Subcutaneous adipose tissue (tissue), 4 donors: ENCODE data around the gene YWHAE. TPM values are rescaled to one million over a fixed set of nuclear protein-coding genes. Genes with fewer than 3 reads are reported as not detected.

Source experiments
- total RNA-seq, 4 donors: library from RNA; depleted of rRNA; stranded (reverse); fragments of >200 nt; gene quantifications; one replicate each; pipeline ENCODE4 v1.1.0, GENCODE V29; 2016
- TF ChIP-seq, protein P1 (sequence below): fragments of 450-650 bp; IDR thresholded peaks from one replicate; pipeline ENCODE4 v1.5.1; 2016; ENCODE audit warnings: low read depth, mild to moderate bottlenecking, control low read depth, antibody characterized with exemption, moderate library complexity

Gene YWHAE
- 100 to 1,000 TPM; 501 to 781 (median 598) TPM for total RNA-seq

DNA sequence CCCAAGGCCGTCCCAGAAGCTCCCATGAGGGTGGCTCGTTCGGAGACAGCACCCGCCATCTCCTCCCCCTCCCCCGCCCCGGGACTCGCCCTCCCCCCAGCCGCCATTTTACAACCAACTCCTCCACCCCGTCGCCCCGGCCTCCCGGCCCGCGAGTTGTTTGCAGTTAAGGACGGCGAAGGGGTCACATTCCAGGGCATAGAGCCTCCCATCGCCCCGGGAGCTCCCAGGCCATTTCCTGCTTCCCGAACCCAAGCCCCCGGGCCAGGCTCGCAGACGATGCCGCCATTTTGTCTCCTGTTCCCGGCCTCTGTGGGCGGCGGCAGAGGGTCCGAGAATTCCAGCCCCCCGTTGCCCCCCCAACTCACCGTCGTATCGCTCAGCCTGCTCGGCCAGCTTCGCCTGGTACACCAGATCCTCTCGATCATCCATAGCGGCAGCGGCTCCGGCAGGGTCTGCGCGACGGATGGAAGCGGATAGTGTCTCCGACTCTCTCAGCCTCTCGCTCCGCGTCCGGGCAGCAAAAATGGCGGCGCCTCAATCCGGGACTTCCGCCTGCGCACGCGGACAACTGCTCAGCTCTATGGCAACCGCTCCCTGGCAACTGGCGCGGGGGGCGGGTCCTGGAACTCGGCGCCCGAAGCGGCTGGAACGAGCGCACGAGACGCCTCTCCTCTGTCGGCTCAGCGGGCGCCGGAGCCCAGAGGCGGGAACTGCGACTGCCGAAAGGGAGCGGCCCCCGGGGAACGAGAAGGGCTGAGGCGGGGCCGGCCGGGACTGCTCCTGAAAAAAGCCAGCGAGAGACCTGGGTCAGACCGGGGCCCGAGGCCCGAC is at the start of gene YWHAE:
YWHAE (minus strand) TSS at position 544 of the 834 bp plus-strand sequence; CDS start at position 432, 112 bp downstream.
- TF ChIP-seq, protein P1, sequence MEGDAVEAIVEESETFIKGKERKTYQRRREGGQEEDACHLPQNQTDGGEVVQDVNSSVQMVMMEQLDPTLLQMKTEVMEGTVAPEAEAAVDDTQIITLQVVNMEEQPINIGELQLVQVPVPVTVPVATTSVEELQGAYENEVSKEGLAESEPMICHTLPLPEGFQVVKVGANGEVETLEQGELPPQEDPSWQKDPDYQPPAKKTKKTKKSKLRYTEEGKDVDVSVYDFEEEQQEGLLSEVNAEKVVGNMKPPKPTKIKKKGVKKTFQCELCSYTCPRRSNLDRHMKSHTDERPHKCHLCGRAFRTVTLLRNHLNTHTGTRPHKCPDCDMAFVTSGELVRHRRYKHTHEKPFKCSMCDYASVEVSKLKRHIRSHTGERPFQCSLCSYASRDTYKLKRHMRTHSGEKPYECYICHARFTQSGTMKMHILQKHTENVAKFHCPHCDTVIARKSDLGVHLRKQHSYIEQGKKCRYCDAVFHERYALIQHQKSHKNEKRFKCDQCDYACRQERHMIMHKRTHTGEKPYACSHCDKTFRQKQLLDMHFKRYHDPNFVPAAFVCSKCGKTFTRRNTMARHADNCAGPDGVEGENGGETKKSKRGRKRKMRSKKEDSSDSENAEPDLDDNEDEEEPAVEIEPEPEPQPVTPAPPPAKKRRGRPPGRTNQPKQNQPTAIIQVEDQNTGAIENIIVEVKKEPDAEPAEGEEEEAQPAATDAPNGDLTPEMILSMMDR: no peak

DNA sequence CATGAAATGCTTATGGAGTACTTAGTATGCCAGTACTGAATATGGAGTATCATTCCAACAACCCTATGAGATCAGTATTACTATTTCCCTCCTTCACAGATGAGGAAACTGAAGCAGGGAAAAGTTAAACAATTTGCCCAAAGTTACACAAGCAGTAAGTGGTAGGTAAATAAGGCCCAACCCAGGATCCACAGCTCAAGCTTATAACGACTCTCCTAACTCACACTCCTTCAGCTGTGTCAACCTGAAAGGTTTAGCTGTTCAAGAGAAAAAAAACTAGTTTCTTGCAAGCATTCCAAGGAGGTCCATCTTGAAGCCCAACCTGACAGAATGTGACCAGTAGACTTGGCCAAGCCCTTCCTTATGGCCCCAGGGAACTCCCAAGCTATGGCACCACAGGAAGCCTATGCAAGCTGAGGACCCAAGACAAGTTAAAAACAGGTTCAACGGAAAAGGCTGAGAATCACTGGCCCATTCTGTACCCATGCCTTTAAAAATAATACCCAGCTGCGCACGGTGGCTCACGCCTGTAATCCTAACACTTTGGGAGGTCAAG is 49.5 kb upstream of the YWHAE start:
- TF ChIP-seq, protein P1: no peak

GRCh38 chr17:1447052-1447451 is 47.0 kb upstream of the YWHAE start:
- TF ChIP-seq, protein P1: no peak

DNA sequence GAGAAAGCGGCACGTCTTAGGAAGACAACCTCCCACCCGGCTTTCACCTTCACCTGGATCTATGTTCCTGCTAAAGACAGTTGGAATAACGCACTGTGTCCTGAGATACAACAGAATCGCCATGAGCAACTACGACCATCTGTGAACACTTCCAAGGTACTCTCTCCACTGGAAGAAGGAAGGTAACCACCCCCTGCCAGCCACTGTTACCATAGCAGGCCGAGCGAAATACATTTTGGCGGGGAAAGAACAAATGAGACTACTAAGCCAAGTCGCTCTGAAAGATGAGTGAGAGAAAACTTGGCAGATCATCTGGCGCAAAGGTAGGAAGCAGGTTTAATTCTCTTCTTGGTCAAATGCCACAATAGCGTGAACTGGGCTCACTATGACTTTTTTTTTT is 46.2 kb upstream of the YWHAE start:
- TF ChIP-seq, protein P1: no peak

DNA sequence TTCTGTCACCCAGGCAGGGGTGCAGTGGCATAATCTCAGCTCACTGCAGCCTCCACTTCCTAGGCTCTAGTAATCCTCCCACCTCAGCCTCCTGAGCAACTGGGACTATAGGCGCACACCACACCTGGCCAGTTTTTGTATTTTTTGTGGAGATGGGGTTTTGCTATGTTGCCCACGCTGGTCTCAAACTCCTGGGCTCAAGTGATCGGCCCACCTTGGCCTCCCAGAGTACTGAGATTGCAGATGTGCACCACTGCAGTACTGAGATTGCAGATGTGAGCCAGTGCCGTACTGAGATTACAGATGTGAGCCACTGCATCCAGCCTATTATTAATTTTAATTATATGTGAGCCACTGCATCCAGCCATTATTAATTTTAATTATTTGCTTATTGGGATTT is 42.2 kb upstream of the YWHAE start:
- TF ChIP-seq, protein P1: no peak

- TF ChIP-seq, protein P1: no peak
These were observed 40.9 kb upstream of the YWHAE start for GRCh38 chr17:1440921-1441320.

DNA sequence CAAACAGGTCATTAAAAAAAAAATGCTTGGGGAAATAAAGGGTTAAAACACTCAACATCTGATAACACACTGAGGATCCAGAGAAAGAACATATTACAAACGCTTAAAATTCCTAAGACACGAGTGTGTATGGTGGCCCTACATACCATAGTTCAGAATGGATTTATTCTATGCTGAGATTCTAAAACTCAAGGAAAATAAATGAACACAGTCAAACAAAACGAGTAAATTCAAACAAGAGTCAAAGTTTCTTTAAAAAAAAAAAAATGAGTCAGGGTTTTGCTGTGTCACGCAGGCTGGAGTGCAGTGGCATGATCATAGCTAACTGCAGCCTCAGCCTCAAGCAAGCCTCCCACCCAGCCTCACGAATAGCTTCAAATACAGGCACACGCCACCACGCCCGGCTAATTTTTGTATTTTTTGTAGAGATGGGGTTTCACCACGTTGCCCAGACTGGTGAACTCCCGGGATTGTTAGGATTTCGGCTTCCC is 38.6 kb upstream of the YWHAE start:
- TF ChIP-seq, protein P1: no peak
